ENCODE measurements around the gene ACOT12.
"Not testable (repeated sequence)": the region's sequence is repeated elsewhere in the genome, so short reads cannot be mapped to it uniquely, and the experiment has no call there.

Gene ACOT12

DNA sequence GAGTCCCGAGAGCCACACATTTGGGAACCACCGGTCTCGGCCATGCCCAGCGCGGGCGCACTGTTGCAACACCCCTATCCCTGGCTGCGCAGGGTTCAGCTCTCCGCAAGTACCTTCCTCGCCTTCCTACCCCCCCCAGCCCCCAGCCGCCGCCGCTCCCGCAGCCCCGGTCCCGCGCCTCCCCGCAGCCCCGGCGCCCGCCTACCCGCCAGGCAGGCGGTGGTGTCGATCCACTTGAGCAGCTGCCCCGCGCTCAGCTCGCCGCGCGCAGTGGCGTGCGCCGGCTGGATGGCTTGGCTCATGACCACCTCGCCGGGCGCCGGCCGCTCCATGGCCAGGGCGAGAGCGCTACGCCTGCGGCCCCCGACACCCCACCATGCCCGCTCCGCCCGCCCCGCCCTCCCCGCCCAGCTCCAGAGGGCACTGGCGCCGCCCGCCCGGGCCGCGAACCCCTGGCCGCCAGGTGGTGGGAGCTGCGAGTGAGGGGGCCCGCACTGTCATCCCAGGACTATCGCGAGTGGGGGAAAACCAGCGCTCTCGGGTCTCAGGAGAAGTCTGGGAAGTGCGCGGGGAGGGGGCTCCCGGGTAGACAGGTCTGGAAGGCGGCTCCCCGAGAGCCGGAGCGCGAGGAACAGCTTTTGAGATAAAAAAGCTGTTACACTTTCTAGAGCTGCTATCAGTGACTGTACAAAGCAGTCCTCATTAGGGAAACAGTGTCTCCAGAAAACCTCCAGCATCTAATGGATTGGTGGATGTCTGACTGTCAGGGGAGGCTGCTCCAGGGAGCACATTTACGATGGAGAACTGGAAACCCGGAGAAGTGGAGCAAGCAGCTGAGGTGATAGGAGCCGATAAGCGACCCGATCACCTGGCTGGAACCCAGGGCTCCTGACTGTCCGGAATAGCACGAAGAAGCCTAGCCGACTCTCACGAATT lies at the start of gene ACOT12:
TSS of gene ACOT12 (minus strand) at position 352 of the 936 bp plus-strand sequence. CDS start at position 332, 20 bp downstream.
- no peak for DNase-seq

DNA sequence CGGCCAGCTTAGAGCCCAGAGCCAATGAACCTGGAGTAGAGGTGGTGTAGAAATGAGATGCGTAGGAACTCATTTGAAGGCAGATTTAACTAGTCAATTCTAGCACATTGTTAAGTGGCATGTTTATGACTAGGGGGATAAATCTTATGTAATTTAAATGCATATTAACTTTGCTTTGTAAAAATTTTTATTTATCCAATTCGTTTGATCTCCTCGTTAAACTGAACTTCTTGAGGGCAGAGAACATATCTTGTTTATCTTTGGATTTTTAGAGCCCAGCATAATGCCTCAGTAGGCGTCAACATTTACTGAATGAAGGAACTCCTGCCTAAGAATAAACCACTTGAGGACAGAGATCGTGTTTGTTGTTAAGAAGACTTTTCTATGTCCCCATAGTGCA lies 41.1 kb upstream of the ACOT12 start:
- DNase-seq: no peak

DNA sequence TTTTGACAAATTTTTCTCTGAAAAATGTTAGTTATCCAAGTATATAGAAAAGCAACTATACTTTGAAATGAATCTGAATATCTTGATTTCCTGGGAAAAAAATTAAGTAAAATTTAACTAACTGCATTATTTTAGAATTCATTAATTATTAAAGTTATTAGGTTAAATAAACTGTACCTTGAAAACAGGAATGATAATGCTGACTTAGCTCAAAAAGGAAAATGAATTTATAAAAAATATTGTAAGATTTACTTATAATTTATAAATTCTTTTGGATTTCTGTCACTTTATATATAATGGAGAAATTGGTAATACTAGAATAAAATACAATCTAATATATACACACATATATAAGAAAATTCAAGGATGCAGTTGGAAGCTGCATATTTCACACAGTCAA lies 36.1 kb upstream of the ACOT12 start:
- DNase-seq: no peak

DNA sequence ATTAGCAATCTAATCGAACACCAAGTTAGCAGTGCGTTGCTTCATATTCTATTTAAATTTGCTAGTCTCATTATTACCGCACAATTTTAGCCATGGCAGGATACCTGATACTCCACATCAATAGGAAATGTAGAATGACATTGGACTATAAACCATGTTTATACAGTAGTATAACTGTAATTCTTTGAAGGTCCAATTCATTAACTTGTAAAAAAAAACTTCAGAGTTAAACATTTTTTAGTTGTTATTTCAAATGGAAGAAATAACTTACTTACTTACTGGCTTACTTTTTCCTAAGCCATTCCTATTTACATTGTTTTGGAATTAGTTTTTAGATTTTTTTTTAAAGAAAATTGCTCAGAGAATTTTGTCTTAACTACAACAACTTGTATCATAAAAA lies 35.4 kb upstream of the ACOT12 start:
- DNase-seq: no peak

DNA sequence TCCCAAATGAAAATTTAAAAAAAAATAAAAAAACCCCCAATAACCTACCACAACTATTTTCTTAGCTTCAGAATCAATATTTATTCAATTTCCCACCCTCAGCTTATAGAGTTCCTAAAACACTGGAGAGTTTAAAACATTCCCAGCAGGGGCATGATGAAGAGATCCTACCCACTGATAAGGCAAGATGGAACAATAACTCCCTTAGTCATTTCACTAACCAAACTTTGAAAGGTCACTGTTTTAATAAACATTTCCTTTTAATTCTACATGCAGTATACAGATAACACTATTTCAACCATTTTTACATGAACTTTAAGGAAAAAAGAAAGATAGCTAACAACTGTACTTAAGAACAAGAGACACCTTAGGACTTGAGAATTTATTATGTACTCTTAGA lies 34.9 kb upstream of the ACOT12 start:
- DNase-seq: no peak

DNA sequence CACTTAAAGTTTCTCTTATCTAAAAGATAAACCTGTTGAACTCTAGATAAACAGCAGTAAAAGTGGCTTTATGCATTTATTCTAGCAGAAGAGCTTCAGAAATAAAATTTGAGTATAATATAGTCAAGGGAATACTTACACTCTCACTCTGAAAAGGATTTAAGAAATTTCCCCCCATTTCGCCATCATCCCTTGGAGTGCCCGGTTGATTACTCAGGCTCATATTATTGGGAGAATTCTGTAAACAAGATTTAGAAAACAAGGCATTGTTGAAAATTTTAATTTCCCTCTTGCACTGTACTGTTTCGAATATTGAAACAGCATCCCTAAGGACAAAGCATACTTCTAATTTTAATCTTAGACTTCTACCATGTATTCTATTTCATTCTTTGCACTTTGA lies 34.5 kb upstream of the ACOT12 start:
- no peak for DNase-seq

DNA sequence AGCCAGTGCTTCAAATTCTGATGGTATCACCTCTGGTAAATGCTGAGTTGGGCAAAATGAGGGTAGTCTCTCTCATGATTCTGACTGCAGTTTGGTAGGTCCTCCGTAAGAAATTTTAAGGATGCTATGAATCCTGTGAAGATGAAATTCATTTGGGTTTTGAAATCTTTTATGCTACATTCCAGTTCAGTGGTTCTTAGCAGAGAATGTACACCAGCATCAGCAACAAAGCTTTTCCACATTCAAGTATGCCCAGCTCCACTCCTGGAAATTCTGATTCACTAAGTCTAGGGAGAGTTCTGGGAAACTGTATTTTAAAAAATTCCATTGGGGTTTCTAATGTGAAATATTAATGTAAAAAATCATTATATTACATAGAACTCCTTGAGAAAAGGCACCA lies 33.6 kb upstream of the ACOT12 start:
- no peak for DNase-seq

DNA sequence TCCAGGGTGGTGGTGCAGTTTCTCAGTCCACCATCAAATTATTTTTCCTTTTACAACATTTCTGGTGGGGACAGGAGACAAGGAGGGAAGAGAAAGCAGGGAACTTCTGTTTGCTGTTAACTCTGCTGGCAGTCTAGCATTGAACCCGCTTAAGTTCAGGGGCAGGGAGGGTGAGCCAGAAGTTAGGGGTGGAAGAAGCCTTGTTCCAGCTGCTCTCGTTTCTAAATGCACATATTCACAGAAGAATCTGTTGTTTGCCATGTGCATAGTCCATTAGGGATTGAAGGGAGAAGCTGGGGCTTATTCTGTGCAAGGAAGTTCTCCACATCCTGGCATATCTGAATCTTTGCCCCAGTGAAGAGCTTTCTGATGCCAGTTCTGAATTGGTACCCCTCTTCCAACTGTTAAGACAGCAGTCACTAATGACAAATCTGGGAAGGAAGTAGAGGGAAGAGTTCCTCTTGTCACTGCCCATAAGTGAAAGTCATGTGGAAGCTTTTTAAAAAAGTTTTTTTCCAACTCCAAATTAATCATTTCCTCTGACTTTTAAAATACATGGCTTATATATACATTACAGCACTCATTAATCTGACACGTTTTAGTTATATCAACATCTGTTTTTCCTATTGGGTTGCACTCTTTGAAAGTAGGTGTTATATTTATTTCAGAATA lies 32.6 kb upstream of the ACOT12 start:
- DNase-seq: no peak

DNA sequence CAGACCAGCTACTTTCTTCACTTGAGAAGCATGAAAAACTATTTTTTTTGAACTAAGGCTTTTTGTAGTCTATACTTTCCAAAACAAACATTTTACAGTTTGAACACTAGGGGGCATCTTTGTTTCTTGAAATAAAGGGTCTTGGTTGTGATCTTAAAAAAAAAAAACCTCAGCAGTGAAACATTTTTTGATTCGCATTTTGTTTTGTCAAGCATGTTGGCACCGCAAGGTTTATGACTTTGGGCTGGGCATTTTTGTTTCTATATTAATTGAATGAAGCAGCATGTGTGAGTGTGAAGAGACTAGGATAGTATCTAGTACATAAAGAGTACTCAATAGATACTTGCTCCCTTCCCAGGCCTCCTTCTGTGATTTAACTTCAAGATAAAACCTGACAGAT lies 31.6 kb upstream of the ACOT12 start:
- DNase-seq: no peak

DNA sequence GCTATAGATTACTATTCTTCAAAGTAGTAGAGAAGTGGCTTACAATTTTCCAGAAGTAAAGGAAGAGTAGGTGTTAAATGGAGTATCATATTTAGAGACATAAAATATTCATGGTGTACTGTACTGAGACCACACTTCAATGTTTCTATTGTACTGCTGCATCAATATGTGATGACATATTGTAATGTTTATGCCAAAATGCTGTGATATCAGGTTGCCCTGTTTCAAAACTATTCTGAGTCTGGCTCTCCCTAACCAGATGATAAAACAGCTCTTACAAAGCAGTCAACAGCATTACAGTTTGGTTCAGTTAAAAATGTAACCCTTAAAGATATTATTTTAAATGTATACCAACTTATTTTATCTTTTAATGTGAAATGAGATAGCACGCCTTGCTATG lies 30.8 kb upstream of the ACOT12 start:
- no peak for DNase-seq

DNA sequence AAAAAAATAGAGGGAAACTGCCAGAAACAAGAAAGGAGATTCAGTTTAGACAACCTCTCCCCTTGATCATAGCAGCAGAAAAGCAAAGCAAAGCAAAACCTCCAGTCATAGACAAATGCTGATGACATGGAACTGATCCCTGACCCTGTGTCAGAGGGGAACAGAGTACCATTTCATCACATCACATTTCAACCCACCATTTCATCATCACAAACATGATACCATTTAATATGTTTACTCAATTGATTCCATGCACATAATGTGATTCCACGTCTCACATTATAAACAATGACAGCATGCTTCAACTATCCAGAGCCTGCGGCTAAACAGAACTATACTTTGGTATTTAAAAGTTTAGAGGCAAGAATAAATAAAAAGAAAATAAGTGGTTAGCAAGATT lies 28.7 kb upstream of the ACOT12 start:
- no peak for DNase-seq

DNA sequence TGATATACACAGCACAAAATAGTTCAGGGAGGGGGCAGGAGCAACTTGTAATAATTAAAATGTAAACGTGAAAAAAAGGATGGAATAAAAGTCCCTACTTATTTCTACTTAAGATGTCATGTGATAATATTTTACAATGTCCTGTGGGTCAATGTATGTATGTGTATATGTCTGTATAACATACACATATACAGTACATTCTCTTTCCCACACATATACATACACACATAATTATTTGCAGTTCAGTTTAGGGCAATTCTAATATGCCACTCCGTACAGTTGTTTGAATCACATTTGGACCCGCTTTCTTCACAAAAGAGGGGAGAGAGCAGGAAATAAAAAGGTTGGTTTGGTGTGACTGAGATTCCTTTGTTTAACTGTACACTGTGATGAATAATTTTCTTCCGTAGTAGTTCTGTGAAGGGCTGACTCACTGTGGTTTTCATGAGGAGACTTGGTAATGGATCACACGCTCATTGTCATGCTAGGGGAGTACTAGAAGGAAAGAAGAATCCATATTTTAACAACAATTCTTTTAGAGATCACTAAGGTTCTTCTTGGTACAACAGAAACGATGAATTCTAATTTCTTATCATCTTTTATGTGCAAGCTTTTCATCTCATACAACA lies 26.2 kb upstream of the ACOT12 start:
- DNase-seq: no peak

DNA sequence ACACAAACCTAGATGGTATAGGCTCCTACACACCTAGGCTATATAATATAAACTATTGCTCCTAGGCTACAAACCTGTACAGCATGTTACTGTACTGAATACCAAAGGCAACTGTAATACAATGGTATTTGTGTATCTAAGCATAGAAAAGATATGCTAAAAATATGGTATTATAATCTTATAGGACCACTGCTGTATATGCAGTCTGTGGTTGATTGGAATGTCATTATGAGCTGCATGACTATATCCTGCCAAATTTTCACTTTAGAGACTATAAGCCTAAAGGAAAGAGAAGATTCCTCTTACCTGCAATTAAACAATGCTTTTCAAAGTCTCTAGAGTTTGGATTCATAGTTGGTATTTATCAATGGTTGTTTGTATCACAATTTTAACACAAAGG lies 24.7 kb upstream of the ACOT12 start:
- no peak for DNase-seq

DNA sequence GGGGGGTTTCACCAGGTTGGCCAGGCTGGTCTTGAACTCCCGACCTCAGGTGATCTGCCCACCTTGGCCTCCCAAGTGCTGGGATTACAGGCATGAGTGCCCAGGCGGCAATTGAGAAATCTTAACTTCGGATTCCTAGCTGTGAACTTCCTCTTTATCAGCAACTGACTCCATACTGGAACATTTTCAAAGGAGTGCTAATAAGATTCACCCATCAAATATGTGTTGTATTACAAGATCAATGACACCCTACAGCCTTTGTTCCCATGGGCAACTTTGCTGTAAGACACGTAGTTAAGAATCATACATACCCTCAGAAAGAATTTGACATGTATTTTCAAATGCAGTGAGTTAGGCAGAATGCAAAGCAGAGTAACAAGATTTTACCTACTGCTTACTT lies 23.1 kb upstream of the ACOT12 start:
- no peak for DNase-seq

DNA sequence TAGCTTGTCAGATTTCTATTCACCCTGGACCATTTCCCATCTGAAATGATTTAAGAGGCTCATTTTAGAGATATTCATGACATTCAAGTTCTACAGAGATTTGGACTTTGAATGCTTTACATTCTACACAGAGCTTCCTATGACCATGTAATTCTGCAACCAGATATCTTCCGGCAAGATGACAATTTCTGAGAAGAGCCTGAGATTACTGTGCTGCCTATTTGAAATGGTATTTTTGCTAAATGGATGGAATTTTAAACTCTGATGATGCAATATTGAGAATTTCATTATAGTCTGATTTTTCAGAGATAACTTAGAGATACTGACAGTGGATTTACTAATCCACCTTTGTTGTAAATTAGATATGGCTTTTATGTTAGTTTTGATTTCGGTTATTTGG lies 16.0 kb upstream of the ACOT12 start:
- DNase-seq: no peak

DNA sequence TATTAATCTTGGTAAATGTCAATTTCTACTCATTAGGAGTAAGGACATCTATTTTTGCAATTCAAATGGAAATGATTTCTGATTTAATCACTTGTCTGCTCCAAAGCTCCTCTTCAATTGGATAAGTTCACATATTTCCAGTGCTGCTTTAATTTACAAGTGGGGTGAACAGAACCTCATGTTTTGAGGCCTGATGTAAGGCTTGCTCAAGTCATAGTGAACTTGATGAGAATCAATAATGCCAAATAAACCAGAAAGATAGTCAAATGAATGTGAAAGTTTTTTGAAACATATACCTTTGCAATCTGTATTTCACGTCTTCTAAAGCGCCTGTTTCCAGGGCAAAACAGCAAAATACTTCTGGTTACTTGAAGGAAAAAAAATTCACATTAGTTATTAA lies 15.4 kb upstream of the ACOT12 start:
- no peak for DNase-seq

DNA sequence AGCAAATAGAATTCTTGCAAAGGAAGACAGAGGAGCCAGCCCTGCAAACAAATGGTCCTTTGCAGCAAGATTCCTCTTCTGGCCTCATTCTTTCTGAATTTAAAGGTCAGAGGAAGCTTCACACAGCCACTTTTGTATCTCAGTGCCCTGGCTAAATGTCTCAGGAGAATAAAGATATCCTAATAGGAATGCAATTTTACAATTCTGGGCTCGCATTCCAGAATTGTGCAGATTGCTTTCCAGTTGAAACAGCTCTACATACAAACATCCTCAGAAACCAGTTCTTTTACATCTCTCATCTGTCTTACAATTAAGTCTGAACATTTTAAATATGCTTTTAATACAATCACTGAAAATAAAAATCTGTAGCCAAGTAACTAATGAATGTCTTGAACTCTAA lies 14.6 kb upstream of the ACOT12 start:
- no peak for DNase-seq

DNA sequence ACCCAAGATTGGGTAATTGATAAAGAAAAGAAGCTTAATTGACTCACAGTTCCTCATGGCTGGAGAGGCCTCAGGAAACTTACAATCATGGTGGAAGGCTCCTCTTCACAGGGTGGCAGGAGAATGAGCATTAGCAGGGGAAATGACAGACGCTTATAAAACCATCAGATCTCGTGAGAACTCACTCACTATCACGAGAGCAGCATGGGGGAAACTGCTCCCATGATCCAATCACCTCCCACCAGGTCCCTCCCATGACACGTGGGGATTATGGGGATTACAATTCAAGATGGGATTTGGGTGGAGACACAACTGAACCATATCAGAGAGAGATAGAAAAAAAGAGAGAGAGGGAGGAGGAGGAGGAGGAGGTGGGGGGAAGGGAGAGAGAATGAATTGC lies 13.9 kb upstream of the ACOT12 start:
- not testable (repeated sequence) for DNase-seq

DNA sequence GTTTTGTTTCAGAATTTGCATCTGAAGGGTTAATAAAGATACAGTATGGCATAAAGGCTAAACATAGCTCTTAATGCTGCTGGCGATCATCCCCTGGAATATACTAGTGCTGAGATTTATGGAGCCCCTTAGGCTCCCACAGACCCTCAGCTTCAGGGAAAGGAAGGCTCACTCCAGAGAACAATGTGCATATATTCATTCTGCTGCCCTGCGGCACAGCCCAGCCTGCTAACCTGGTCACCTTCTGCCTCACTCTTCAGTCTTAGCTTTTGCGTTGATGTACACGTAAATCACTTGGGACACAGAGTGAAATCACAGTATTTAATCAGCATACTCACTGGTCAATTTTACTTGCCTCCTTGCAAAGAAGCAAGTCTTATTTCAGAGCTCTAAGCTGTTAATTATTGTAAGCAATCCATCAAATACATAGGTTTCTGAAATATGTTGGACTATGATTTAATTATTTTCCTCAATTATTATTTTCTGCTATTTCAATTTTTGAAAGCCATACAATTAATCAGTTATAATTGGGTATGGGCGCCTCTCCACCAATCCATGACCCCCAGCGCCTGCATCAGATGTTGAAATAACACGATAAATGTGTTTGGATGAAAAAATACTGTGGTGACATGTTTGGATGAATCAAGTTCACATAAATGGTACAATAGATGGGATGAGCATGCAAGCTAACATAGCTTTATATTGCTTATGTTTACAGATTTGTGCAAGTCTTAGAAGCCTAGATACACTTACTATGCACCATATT lies 11.4 kb upstream of the ACOT12 start:
- DNase-seq: no peak

DNA sequence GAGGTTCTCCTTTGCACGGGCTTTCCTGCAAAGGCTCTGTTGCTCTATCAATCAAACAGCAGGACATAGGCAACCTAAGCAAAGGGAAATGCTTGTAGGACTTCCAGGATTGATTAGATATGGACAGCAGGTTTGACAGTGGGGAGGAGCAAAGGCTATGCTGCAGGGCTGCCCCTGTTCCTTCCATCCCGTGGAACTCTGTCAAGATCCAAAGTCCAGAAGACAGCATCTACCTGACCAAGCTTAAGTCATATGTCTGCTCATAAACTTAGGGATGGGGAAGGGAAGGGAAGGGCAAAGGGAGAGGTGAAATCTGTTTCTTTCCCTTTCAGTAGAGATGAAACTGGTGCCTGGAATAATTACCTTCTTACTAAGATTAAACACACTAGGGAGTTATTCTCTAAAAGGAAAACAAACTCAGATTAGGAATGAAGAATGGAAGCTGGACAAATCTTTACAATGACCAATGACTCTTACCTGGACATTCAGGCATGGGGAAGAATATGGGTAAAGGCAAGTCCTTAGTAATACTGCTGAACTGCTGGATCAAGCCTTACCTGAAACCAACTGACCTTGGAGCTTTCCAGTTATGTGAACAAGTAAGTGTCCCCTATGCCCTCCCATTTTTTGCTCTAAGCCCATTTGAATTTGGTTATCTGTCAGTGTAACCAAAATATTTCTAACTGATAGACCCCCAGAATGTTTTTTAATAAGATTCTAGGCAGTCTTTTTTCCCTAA lies 8.4 kb upstream of the ACOT12 start:
- no peak for DNase-seq

DNA sequence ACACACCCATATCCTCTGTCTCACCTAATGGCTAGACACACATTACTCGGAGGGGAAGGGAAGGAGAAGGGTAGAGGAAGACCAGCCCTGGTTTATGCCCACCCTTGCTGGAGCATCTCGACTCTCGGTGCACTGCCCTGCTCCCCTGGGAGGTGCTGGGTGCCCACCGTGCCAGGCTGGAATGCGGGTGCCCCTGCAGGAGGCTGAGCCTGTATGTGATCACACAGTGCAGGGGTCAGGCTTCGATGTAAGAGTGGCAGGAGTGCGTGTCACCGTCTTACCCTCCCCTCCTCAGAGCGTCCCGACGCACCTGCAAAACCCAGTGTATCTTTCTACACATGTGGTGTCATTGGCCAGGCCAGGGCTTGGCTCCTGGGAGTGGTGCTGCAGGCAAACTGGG lies 7.3 kb upstream of the ACOT12 start:
- DNase-seq: no peak

DNA sequence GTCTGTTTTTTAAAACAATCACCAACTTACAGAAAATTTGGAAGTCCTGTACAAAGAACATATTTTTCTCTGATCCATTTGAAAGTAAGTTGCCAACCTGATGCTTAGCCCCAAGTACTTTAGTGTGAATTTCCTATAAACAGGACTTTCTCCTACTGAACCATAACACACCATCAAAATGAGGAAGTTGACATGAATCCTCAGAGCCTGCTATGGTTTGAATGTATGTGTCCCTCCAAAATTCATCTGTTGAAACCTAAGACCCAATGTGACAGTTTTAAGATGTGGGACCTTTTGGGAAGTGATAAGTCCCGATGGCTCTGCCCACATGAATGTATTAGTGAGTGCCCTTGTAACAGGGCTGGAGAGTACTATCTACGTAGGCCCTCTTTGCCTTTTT lies 6.4 kb upstream of the ACOT12 start:
- DNase-seq: no peak

DNA sequence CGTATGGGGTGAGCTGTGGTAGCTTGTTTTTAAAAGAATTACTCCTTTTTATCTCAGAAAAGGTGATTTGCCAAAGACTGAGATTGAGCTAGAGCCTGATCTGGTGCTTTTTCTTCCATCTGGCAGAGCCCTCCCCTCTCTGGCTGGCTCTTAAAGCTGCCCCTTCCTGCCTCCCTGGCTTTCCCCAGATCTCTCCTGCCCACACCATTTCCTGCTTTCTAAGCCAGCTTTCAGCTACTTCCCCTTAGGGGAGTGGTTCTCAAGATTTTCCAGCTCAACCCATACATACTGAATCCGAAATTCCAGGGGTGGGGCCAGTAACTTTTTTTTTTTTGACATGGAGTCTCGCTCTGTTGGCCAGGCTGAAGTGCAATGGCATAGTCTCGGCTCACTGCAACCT lies 4.8 kb upstream of the ACOT12 start:
- DNase-seq: no peak
